ENCODE data around the gene ING3.

GRCh38 chr7:120990468-120991118 lies 40.0 kb downstream of the ING3 start:
- TF ChIP-seq CTCF (IDR thresholded peaks at IDR 0.05) (no peak), EP300 (IDR thresholded peaks at IDR 0.05) (no peak), POLR2A (IDR thresholded peaks at IDR 0.05) (no peak)

Data from ovary (tissue), 3 donors.